ENCODE measurements around the gene LRRC36. TPM values are rescaled to one million over a fixed set of nuclear protein-coding genes. Genes with fewer than 3 reads are reported as not detected.

Gene LRRC36
- total RNA-seq, 1 donor from 2014 or later = 0.69 TPM

GRCh38 chr16:67278773-67279295 lies 47.8 kb upstream of the LRRC36 start:
- TF ChIP-seq CTCF (IDR thresholded peaks at IDR 0.05) = no peak

GRCh38 chr16:67279296-67280089 lies 47.1 kb upstream of the LRRC36 start, which contains the start of gene PLEKHG4:
TSS of gene PLEKHG4 (plus strand) at chr16:67279532. CDS start at chr16:67280045, 513 bp downstream.
- peak within 1 kb of the TSS; percentile 79 for H3K4me3 Mint-ChIP-seq
- H3K27ac Mint-ChIP-seq = no peak within 1 kb of the TSS
- DNase-seq = peak; percentile 73
- peak; percentile 97 for ATAC-seq (ENCODE audit: low read depth)
- TF ChIP-seq CTCF (IDR thresholded peaks at IDR 0.05) = peak; percentile 41
- intact Hi-C loops (cut with micrococcal nuclease) = loop anchor here (1.0 to 5.0 kb wide), 5 partner anchors 35 to 186 kb away; partner anchors contain the start of genes KCTD19, LRRC36 and TMEM208
- peaks cover 11% of the 10 kb centered on the region for H3K36me3 Mint-ChIP-seq (ENCODE audit: low read depth)
- no peaks in the 10 kb centered on the region for H3K27me3 Mint-ChIP-seq
- no peaks in the 10 kb centered on the region for H3K9me3 Mint-ChIP-seq
- CTCF ChIA-PET = interaction anchor here (1.0 to 1.5 kb wide), 3 partner anchors 19 to 186 kb away, joined by 4 to 6 read pairs (median 4); no protein-coding TSS in a partner anchor
- H3K4me1 Mint-ChIP-seq = peaks cover 3% of the 10 kb centered on the region
- POLR2A ChIA-PET = interaction anchor here (0.7 to 1.6 kb wide), 4 partner anchors 35 to 352 kb away, joined by 3 to 5 read pairs (median 3); partner anchors contain the start of genes ATP6V0D1 and TMEM208

More at GRCh38 chr16:67278773-67279295, 47.8 kb upstream of the LRRC36 start:
- DNase-seq (no peak), ATAC-seq (ENCODE audit: low read depth) (peak; percentile 36)
- ChIA-PET CTCF (interaction anchor here (1.0 to 1.5 kb wide), 3 partner anchors 18 to 187 kb away, joined by 4 to 6 read pairs (median 4); no protein-coding TSS in a partner anchor), POLR2A (interaction anchor here (0.7 to 1.6 kb wide), 5 partner anchors 35 to 352 kb away, joined by 3 to 5 read pairs (median 3); partner anchors contain the start of genes ATP6V0D1 and TMEM208)
- peak overlapping the region; percentile 79 for H3K4me3 Mint-ChIP-seq
- H3K4me1 Mint-ChIP-seq = peaks cover 3% of the 10 kb centered on the region
- peaks cover 11% of the 10 kb centered on the region for H3K36me3 Mint-ChIP-seq (ENCODE audit: low read depth)
- no peaks in the 10 kb centered on the region for H3K9me3 Mint-ChIP-seq
- no peaks in the 10 kb centered on the region for H3K27me3 Mint-ChIP-seq
- no peak overlapping the region for H3K27ac Mint-ChIP-seq
- intact Hi-C loops (cut with micrococcal nuclease) = loop anchor here (1.0 to 5.0 kb wide), 5 partner anchors 34 to 186 kb away; partner anchors contain the start of genes KCTD19, LRRC36 and TMEM208

DNA sequence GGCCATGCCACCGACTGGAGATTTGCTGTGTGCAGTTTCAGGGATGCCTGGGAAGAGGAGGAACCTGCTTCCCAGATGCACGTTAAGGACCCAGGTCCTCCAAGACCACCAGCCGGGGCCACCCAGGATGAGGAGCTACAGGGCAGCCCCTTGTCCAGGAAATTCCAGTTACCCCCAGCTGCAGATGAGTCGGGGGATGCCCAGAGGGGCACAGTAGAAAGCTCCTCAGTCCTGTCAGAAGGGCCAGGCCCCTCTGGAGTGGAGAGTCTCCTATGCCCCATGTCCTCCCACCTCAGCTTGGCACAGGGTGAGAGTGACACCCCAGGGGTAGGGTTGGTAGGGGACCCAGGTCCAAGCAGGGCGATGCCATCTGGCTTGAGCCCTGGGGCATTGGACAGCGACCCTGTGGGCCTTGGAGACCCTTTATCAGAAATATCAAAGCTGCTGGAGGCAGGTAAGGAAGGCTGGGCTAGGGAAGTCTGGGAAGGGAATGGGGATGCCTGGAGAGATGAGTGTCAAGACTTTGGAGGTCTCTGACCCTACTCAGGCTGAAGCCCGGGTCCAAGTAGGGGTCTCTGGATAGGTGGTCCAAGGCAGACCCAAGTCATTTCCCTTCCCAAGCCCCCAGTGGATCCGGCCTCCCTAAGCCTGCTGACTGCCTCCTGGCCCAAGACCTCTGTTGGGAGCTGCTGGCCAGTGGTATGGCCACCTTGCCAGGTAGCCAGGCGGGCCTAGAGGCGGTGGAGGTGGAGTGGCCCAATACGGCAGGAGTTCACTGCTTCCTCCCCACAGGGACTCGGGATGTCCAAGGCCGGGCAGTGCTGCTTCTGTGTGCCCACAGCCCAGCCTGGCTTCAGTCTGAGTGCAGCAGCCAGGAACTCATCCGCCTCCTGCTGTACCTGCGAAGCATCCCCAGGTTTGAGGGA lies 46.3 kb upstream of the LRRC36 start:
- Mint-ChIP-seq H3K4me3 (peak overlapping the region; percentile 35), H3K36me3 (ENCODE audit: low read depth) (peaks cover 10% of the 10 kb centered on the region), H3K27ac (no peak overlapping the region), H3K4me1 (peaks cover 3% of the 10 kb centered on the region), H3K9me3 (no peaks in the 10 kb centered on the region), H3K27me3 (no peaks in the 10 kb centered on the region)
- POLR2A ChIA-PET = interaction anchor here (0.6 kb wide), 1 partner anchor 36 kb away, joined by 3 read pairs; no protein-coding TSS in a partner anchor
- CTCF ChIA-PET = no interaction called here
- intact Hi-C loops (cut with micrococcal nuclease) = no loop called here
- TF ChIP-seq CTCF (IDR thresholded peaks at IDR 0.05) = no peak
- ATAC-seq (ENCODE audit: low read depth) (no peak), DNase-seq (no peak)

- peaks cover 3% of the 10 kb centered on the region for H3K4me1 Mint-ChIP-seq
- intact Hi-C loops (cut with micrococcal nuclease) = no loop called here
- CTCF ChIA-PET = no interaction called here
- H3K27ac Mint-ChIP-seq = no peak overlapping the region
- DNase-seq = no peak
- peaks cover 4% of the 10 kb centered on the region for H3K36me3 Mint-ChIP-seq (ENCODE audit: low read depth)
- H3K4me3 Mint-ChIP-seq = no peak overlapping the region
- no peak for ATAC-seq (ENCODE audit: low read depth)
- H3K9me3 Mint-ChIP-seq = no peaks in the 10 kb centered on the region
- POLR2A ChIA-PET = interaction anchor here (0.7 kb wide), 1 partner anchor 325 kb away, joined by 5 read pairs; no protein-coding TSS in a partner anchor
- H3K27me3 Mint-ChIP-seq = no peaks in the 10 kb centered on the region
- TF ChIP-seq CTCF (IDR thresholded peaks at IDR 0.05) = no peak
These were observed 44.8 kb upstream of the LRRC36 start for GRCh38 chr16:67281536-67282446.

All from activated B cell treated with CpG ODN at 0.5 μM for 24 hours (primary cell).